ENCODE results near the gene DAZAP1. TPM values are rescaled to one million over a fixed set of nuclear protein-coding genes. Genes with fewer than 3 reads are reported as not detected.

Gene DAZAP1
- total and polyA plus RNA-seq, 8 donors = 35.3 to 67.4 (median 55.1) TPM

DNA sequence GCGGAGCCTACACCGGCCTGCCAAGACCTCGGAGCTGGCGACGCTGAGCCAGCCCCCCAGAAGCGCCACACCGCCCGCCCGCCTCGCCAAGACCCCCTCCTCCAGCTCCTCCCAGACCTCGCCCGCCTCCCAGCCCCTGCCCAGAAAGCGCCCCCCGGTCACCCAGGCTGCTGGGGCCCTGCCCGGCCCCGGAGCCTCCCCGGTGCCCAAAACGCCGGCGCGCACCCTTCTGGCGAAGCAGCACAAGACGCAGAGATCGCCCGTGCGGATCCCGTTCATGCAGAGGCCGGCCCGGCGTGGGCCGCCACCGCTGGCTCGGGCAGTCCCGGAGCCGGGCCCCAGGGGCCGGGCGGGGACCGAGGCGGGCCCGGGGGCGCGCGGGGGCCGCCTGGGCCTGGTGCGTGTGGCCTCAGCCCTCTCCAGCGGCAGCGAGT lies 61.5 kb downstream of the DAZAP1 start:
- peak in 2 of 4 donors; percentile 4 to 18 for ATAC-seq
- Histone ChIP-seq H3K4me1 (peaks cover 16 to 35% (median 35%) of the 10 kb centered on the region in 3 donors), H3K4me3 (peak overlapping the region in 2 of 4 donors; percentile 16 to 30), H3K27me3 (peaks cover 0 to 30% (median 5%) of the 10 kb centered on the region in 4 donors), H3K27ac (no peak overlapping the region), H3K9me3 (no peaks in the 10 kb centered on the region), H3K36me3 (no peaks in the 10 kb centered on the region)
- FAIRE-seq = no peak
- TF ChIP-seq, protein P1, sequence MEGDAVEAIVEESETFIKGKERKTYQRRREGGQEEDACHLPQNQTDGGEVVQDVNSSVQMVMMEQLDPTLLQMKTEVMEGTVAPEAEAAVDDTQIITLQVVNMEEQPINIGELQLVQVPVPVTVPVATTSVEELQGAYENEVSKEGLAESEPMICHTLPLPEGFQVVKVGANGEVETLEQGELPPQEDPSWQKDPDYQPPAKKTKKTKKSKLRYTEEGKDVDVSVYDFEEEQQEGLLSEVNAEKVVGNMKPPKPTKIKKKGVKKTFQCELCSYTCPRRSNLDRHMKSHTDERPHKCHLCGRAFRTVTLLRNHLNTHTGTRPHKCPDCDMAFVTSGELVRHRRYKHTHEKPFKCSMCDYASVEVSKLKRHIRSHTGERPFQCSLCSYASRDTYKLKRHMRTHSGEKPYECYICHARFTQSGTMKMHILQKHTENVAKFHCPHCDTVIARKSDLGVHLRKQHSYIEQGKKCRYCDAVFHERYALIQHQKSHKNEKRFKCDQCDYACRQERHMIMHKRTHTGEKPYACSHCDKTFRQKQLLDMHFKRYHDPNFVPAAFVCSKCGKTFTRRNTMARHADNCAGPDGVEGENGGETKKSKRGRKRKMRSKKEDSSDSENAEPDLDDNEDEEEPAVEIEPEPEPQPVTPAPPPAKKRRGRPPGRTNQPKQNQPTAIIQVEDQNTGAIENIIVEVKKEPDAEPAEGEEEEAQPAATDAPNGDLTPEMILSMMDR (IDR thresholded peaks at IDR 0.05) = no peak
- intact Hi-C loops (cut with DNase I) = no loop called here
- DNase-seq = peak in 3 of 6 donors; percentile 53 to 88 (median 78)
- 0 to 2% methylated on average over 17 to 47 of the region's 47 CpGs for WGBS, 2 donors

DNA sequence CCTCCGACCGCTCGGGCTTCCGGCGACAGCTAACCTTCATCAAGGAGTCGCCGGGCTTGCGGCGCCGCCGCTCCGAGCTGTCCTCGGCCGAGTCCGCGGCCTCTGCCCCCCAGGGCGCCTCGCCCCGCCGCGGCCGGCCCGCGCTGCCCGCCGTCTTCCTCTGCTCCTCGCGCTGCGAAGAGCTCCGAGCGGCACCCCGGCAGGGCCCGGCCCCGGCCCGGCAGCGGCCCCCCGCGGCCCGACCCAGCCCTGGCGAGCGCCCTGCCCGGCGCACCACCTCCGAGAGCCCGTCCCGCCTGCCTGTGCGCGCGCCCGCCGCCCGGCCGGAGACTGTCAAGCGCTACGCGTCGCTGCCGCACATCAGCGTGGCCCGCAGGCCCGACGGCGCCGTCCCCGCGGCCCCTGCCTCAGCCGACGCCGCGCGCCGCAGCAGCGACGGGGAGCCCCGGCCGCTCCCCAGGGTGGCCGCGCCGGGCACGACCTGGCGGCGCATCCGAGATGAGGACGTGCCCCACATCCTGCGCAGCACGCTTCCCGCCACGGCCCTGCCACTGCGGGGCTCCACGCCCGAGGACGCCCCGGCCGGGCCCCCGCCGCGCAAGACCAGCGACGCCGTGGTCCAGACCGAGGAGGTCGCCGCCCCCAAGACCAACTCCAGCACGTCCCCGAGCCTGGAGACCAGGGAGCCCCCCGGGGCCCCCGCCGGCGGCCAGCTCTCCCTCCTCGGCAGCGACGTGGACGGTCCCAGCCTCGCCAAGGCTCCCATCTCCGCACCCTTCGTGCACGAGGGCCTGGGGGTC lies 62.1 kb downstream of the DAZAP1 start:
- no peaks in the 10 kb centered on the region for H3K36me3 ChIP-seq
- intact Hi-C loops (cut with DNase I) = no loop called here
- peak in 3 of 6 donors; percentile 44 to 81 (median 67) for DNase-seq
- TF ChIP-seq, protein P1 (IDR thresholded peaks at IDR 0.05) = no peak
- FAIRE-seq = no peak
- H3K9me3 ChIP-seq = no peaks in the 10 kb centered on the region
- no peak overlapping the region for H3K27ac ChIP-seq
- WGBS, 2 donors = 1 to 3% methylated on average over 38 to 117 of the region's 117 CpGs
- peak overlapping the region in 2 of 4 donors; percentile 16 to 45 for H3K4me3 ChIP-seq
- H3K4me1 ChIP-seq = peaks cover 16 to 35% (median 35%) of the 10 kb centered on the region in 3 donors
- ATAC-seq = peak in 1 of 4 donors; percentile 6
- H3K27me3 ChIP-seq = peaks cover 0 to 30% (median 5%) of the 10 kb centered on the region in 4 donors

DNA sequence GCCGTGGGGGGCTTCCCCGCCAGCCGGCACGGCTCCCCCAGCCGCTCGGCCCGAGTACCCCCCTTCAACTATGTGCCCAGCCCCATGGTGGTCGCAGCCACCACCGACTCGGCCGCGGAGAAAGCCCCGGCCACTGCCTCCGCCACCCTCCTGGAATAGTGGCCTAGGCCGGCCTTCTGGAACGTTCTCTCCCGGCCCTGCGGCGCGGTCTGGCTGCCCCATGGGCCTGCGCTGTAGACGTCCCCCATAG lies 62.6 kb downstream of the DAZAP1 start:
- peak overlapping the region in 2 of 4 donors; percentile 26 to 45 for H3K4me3 ChIP-seq
- WGBS, 2 donors = 4 to 5% methylated on average over 21 to 22 of the region's 22 CpGs
- DNase-seq = peak in 1 of 6 donors; percentile 79
- TF ChIP-seq, protein P1 (IDR thresholded peaks at IDR 0.05) = no peak
- peaks cover 16 to 35% (median 35%) of the 10 kb centered on the region in 3 donors for H3K4me1 ChIP-seq
- H3K27me3 ChIP-seq = peaks cover 0 to 30% (median 5%) of the 10 kb centered on the region in 4 donors
- H3K27ac ChIP-seq = no peak overlapping the region
- intact Hi-C loops (cut with DNase I) = no loop called here
- no peaks in the 10 kb centered on the region for H3K9me3 ChIP-seq
- no peak for FAIRE-seq
- H3K36me3 ChIP-seq = no peaks in the 10 kb centered on the region
- peak in 3 of 4 donors; percentile 7 to 13 (median 11) for ATAC-seq

DNA sequence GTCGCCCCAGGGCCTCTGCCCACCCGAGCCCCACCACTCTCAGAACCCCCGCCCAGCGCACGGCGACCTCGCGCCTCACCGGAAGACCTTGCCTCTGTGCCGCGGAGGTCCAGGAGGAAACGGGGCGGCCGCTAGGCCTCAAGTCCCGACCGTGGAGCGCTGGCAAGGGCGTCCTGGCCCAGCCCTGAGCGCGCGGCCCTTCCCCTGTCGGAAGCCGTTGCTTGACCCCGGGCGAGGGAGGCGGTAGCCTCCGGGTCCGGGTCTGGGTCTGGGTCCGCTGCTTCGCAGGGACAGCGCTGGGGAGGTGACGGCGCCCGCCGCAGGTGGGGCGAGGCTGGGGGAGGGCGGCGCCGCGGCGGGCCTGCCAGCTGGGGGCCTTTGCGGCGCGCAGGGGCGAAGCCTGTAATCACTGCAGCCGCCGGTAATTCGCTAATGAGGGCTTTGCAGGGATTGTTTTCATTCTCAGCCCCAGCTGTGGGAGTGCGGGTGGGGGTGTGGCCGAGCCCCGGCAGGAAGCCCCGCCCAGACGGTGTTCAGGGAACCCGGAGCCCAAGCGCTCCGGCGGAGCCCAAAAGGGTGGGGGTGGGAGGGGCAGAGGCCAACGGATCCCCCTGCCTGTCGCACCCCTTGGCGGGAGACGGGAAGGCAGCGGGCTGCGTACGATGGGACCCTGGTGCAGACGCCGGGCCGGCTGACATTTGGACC lies 63.1 kb downstream of the DAZAP1 start:
- H3K27ac ChIP-seq = no peak overlapping the region
- FAIRE-seq (no peak), ATAC-seq (peak; percentile 26 to 69 (median 46)), DNase-seq (peak in 2 of 6 donors; percentile 65 to 73)
- no peaks in the 10 kb centered on the region for H3K36me3 ChIP-seq
- intact Hi-C loops (cut with DNase I) = no loop called here
- H3K4me1 ChIP-seq = peaks cover 16 to 35% (median 35%) of the 10 kb centered on the region in 3 donors
- no peaks in the 10 kb centered on the region for H3K9me3 ChIP-seq
- TF ChIP-seq, protein P1 (IDR thresholded peaks at IDR 0.05) = no peak
- 1% methylated on average over 62 to 67 of the region's 67 CpGs for whole genome bisulfite sequencing, 2 donors
- H3K4me3 ChIP-seq = peak overlapping the region in 2 of 4 donors; percentile 26 to 45
- peaks cover 0 to 30% (median 5%) of the 10 kb centered on the region in 4 donors for H3K27me3 ChIP-seq

All from pancreas (tissue), 10 donors.